ENCODE data around the gene STXBP6.

DNA sequence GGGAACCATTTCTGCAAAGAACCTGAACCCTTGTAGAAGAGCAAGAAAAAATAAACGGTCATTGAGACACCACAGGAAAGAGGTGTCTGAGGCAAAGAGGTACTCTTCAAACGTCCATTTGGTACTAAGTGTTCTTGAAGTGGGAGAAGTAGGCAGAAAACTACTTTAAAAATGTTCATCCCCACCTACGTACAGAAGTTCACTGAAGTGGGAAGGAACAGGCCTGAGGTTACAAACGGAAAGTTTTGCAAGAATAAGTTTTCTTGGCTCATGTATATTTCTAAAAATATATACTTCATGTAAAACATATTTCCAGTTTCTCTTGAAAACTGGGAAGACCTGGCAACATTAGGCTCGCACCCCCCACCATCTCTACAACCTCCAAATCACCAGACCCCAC lies 61.2 kb downstream of the STXBP6 start:
- TF ChIP-seq CTCF (IDR thresholded peaks at IDR 0.05) = no peak
- no peak for TF ChIP-seq POLR2A (IDR thresholded peaks at IDR 0.05)

Measured in uterus (tissue), 2 donors.